ENCODE data around the gene RETN. TPM values are rescaled to one million over a fixed set of nuclear protein-coding genes. Genes with fewer than 3 reads are reported as not detected.
A peak's percentile ranks its signal among the peaks of the same experiment; 100 is the strongest.

Gene RETN
- total RNA-seq, 1 donor from 2014 or later, result not detected

DNA sequence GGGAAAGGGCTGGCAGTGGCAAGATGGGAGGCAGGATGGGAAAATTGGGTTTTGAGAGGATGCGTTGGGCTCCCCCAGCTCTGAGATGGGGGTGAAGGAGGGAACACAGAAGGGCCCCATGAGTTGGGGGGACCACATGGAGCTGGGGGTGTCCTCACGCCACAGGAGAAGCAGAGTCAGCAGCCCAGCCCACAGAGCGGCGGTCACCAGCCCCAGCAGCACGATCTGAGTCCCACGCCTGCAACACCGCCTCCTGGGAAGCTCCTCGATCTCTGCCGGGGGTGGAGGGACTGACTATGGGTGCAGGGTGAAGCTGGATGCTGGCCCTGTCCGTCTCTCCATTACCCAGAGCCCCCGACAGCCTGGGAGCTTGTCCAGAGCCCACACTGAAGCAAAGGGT is 29.7 kb downstream of the RETN start:
- Mint-ChIP-seq H3K4me3 (ENCODE audit: unreplicated experiment) (no peak overlapping the region), H3K36me3 (ENCODE audit: low read depth, unreplicated experiment) (no peaks in the 10 kb centered on the region), H3K4me1 (ENCODE audit: unreplicated experiment) (no peaks in the 10 kb centered on the region), H3K27ac (ENCODE audit: unreplicated experiment) (no peak overlapping the region), H3K27me3 (ENCODE audit: unreplicated experiment) (peaks cover 13% of the 10 kb centered on the region), H3K9me3 (ENCODE audit: unreplicated experiment) (no peaks in the 10 kb centered on the region)
- TF ChIP-seq, protein P1, sequence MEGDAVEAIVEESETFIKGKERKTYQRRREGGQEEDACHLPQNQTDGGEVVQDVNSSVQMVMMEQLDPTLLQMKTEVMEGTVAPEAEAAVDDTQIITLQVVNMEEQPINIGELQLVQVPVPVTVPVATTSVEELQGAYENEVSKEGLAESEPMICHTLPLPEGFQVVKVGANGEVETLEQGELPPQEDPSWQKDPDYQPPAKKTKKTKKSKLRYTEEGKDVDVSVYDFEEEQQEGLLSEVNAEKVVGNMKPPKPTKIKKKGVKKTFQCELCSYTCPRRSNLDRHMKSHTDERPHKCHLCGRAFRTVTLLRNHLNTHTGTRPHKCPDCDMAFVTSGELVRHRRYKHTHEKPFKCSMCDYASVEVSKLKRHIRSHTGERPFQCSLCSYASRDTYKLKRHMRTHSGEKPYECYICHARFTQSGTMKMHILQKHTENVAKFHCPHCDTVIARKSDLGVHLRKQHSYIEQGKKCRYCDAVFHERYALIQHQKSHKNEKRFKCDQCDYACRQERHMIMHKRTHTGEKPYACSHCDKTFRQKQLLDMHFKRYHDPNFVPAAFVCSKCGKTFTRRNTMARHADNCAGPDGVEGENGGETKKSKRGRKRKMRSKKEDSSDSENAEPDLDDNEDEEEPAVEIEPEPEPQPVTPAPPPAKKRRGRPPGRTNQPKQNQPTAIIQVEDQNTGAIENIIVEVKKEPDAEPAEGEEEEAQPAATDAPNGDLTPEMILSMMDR (IDR thresholded peaks at IDR 0.05; ENCODE audit: unreplicated experiment), result no peak
- DNase-seq (ENCODE audit: low spot score), result no peak

DNA sequence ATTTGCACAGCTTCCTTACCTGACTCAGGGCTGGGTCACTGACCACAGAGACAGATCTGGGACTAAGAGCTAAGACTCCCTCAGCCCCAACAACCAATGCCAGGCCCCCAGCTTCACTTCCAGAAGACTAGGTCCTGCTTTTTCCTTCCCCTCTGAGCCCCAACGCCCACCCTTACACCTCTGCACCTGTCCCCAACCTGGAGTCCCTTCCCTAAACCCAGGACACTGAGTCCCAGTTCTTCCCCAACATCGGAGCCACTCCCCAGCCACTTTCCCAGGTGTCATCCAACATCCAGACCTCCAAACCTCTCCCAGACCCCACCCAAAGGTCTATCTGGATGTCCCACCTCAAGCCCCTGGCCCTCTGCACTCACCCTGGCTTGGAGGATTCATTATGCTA is 30.2 kb downstream of the RETN start:
- no peaks in the 10 kb centered on the region for H3K36me3 Mint-ChIP-seq (ENCODE audit: low read depth, unreplicated experiment)
- H3K4me3 Mint-ChIP-seq (ENCODE audit: unreplicated experiment), result no peak overlapping the region
- DNase-seq (ENCODE audit: low spot score), result no peak
- no peaks in the 10 kb centered on the region for H3K4me1 Mint-ChIP-seq (ENCODE audit: unreplicated experiment)
- no peak overlapping the region for H3K27ac Mint-ChIP-seq (ENCODE audit: unreplicated experiment)
- TF ChIP-seq, protein P1 (IDR thresholded peaks at IDR 0.05; ENCODE audit: unreplicated experiment), result no peak
- no peaks in the 10 kb centered on the region for H3K9me3 Mint-ChIP-seq (ENCODE audit: unreplicated experiment)
- H3K27me3 Mint-ChIP-seq (ENCODE audit: unreplicated experiment), result peaks cover 13% of the 10 kb centered on the region

DNA sequence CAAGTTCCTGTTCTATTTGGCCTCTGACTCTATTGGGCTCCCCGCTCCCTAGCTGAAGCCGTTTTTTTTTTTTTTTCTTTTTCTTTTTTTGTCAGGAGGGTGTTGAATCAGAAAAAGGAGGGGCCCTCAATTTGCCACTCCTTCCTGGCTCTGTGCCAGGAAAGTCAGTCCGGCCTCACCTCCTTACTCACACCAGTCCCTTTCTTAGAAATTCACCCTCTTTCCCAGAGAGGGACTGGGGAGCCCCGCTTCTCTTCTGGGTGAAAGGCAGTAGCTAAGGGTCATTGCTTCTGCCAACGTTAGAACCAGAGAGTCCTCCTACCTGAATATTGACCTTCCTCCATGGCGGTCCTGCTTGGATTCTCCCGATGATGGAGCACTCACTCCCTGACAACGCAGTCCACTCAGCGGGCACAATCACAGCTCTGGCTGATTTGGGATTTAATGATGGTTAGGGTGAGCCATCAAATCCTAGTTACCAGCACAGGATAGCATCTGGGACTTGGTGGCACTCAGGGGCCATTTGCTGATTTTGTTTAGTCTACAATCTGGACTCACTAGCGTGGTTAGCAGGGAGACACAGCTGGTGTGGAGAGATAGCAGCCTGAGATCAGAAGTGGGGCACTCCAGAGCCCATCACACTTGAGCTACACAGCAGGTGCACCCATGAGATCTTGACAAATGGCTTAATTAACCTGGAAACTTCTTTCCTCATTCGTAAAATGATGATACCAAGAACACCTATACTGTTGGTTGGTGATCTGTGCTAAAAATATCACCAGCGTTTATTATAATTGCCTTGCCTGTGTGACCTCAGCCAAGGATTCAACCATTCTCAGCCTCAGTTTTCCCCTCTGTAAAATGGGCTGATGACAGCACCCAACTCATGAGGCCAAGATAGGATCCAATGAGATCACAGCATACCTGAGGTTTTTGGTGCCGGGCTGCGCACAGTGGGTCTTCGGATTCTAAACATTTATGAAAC is 30.9 kb downstream of the RETN start:
- DNase-seq (ENCODE audit: low spot score), result no peak
- H3K27me3 Mint-ChIP-seq (ENCODE audit: unreplicated experiment), result peaks cover 13% of the 10 kb centered on the region
- H3K36me3 Mint-ChIP-seq (ENCODE audit: low read depth, unreplicated experiment), result no peaks in the 10 kb centered on the region

DNA sequence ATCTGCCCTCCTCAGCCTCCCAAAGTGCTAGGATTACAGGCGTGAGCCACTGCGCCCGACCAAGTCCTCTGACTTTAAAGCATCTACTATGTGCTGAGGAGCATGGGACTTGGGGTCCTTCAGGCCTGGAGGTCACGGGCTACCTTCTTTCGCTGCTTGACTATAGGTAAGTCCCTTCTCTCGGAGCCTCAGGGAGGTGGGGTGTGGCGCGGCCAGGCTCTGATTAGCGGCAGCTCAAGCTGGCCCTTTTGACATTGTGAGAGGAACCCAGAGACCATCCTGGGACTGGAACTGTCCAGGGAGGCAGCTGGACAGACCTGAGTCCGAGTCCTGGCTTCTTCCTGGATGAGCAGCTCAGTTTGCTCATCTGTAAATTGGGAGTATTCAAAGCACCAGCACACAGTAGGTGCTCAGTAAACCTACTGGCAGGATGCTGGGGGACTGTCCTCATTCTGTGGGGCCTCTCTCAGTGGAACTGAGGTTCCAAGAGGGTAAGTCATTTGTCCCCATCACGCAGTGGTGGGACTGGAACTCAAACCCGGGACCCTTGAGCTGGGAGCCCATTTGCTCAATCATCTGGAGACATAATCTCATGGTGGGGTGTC is 32.3 kb downstream of the RETN start:
- no peak for DNase-seq (ENCODE audit: low spot score)
- Mint-ChIP-seq H3K27me3 (ENCODE audit: unreplicated experiment) (peaks cover 18% of the 10 kb centered on the region), H3K9me3 (ENCODE audit: unreplicated experiment) (no peaks in the 10 kb centered on the region), H3K4me3 (ENCODE audit: unreplicated experiment) (no peak overlapping the region), H3K4me1 (ENCODE audit: unreplicated experiment) (no peaks in the 10 kb centered on the region), H3K36me3 (ENCODE audit: low read depth, unreplicated experiment) (no peaks in the 10 kb centered on the region), H3K27ac (ENCODE audit: unreplicated experiment) (no peak overlapping the region)
- TF ChIP-seq, protein P1 (IDR thresholded peaks at IDR 0.05; ENCODE audit: unreplicated experiment), result no peak

More for the DNA sequence above, 30.9 kb downstream of the RETN start:
- Mint-ChIP-seq H3K4me1 (ENCODE audit: unreplicated experiment) (no peaks in the 10 kb centered on the region), H3K4me3 (ENCODE audit: unreplicated experiment) (peak overlapping the region; percentile 53), H3K27ac (ENCODE audit: unreplicated experiment) (no peak overlapping the region), H3K9me3 (ENCODE audit: unreplicated experiment) (no peaks in the 10 kb centered on the region)
- TF ChIP-seq, protein P1 (IDR thresholded peaks at IDR 0.05; ENCODE audit: unreplicated experiment), result no peak

All from endothelial cell (in vitro differentiated cells).